ENCODE results near the gene ELAVL2.

Gene ELAVL2

GRCh38 chr9:23717505-23717904 is 108.5 kb downstream of the ELAVL2 start:
- no peak for DNase-seq

DNA sequence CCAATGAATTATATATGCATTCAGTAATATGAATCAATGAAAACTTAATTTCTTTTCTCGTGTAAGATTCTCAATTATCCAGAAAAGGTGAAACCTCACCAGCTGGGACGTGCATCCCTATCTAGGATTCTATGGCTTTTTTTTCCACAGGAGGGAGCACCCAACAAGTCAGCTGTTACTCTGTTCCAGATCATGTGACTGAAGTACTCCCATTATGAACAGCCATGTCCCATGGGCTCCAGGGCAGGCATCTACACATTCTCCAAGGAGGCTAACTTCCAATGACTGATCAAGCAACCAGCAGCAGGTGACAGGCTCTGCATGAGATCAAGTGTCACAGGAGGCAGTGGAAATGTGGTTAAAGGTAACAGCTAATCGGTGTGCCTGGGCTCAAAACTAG is 118.8 kb downstream of the ELAVL2 start:
- no peak for DNase-seq

- no peak for DNase-seq
Observed at GRCh38 chr9:23702311-23702922, 123.6 kb downstream of the ELAVL2 start.

- no peak for DNase-seq
Observed at GRCh38 chr9:23701291-23701690, 124.7 kb downstream of the ELAVL2 start.

DNA sequence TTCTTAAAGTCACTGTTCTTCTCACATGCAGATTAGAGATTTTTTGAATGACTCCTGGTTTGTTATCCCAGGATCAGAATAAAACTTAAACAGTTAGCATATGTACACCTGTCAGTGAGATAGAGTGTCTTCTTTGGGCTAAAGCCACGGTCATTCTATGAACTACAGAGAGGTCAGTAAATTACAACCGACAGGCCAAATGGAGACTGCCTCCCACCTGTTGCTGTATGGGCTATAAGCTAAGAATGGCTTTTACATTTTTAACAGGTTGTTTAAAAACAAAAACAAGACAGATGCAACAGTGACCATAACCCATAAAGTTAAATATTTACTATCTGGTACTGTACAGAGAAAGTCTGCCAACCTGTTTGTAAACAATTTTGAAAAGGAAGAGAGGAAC is 125.7 kb downstream of the ELAVL2 start:
- no peak for DNase-seq

DNA sequence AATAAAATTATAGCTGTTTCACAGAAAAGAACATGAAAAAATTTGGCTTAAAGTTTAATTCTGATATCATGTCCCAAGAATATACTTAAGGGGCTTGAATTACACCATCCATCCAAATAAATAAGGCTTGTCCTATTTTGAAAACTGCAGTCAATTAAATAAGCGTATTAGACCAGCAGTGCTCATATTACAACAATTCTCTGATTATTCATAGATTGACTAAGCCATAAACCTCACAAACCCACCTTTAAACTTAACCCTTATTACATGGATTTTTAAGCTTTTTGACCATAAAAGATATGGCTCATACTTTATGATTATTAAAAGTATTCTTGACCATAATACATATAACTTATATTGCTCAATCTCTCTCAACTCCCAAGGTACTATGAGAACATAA is 127.9 kb downstream of the ELAVL2 start:
- no peak for DNase-seq

- no peak for DNase-seq
Observed at GRCh38 chr9:23695572-23695971, 130.5 kb downstream of the ELAVL2 start.

GRCh38 chr9:23693374-23693773 is 132.7 kb downstream of the ELAVL2 start:
- DNase-seq: no peak

GRCh38 chr9:23686896-23687295 is 139.1 kb downstream of the ELAVL2 start:
- DNase-seq: no peak

- no peak for DNase-seq
Observed at GRCh38 chr9:23686257-23686656, 139.8 kb downstream of the ELAVL2 start.

DNA sequence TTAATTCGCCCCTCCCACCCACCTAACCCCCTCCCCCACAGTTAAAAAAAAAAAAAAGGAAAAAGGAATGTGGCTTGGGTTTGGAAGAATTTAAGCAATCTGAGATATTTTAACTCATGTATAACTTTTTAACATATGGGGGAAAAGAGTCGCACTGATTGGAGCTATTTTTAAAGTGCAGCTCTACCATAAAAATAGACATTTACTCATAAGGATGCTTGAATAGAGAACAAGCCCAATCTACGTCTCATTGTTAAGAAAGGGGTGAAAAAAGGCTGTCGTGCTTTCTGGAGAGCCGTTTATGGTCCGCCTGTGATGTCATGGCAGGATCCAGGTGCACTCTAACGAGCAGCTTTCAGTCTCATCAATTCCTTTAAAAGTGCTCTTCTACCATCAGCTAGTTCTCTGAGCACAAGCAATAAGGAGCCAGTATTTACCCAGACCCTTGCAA is 142.4 kb downstream of the ELAVL2 start:
- no peak for DNase-seq

DNA sequence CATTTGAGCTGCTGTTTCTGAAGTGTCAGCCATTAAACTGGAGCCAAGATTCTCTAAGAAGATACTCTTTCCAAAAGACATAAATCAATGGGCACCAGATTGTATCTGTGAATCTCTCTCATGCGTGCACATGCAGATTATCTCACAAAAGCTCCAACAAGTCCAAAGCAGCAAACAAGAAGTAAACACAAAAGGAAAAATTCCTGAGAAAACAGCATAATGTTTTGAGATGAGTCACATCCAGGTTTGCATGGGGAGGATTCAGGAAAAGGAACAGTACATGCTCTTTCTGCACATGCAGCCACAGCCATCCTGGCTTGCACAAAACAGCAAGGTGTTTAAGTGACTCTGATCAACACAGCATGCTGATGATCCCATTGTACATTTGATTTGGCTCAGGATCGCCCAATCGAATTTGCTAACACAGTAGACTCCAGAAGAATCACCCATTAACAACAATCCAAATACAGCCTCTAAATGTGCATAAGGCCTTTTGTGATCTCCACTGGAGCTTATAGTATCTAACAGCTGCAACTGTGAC is 143.1 kb downstream of the ELAVL2 start:
- peak; percentile 12 for DNase-seq

DNA sequence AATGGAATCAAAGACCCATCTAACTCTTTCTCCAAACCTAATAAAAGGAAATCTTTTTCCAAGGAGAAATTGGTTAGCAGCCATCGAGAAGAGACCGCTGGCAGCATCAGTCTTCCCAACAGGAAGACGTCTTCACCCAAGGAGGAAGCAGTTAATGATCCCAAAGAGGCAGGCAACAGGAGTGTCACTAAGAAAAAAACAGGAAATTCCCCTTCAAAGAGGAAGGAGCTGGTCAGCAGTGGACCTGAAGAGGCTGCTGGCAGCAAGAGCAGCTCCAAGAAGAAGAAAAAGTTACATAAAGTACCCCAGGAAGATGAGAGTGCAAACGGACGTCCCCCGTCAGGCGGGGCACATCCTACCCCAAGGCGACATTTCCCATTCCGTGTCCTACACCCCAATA is 143.7 kb downstream of the ELAVL2 start:
- no peak for DNase-seq

DNA sequence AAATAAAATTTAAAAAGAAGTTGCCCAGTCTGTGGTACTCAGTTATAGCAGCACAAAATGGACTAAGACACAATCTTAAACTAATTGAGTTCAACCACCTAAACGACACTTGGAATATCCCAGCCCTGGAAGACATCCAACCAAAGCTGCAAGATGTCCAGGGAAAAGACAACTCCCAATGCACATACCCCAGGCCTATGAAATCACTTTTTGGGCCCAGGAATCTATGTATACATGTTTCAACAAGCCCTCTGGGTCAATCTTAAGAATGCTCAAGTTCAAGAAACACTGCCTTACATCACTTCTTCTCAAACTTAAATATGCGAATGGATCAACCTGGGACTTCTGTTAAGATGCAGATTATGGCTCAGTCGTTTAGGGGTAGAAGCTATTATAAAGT is 148.6 kb downstream of the ELAVL2 start:
- DNase-seq: no peak

DNA sequence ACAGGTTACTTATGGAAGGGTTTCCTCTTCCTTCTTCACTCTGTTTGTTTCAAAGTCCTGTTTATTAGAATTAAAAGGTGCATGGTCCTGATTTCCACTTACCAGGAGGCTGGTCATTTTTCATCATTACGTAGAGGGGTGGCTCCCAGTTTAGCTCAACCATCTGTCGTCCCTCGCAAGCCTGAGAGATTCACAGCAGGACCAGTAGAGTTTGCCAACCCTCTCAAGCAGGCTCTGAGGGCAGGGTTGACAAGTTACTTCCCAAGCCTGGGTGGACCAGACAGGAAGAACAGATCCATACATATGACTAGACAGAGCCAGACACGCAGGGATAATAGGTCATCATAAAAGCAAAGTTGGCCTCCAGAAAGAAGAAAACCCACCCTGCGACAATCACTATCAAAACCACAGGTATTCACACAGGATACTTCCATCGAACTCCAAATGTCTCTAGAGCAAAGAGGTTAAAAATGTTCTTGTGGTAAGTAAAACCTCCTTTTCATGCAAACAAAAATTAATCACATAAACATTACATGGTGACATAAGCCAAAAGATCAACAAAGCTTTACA is 151.9 kb downstream of the ELAVL2 start:
- no peak for DNase-seq

DNA sequence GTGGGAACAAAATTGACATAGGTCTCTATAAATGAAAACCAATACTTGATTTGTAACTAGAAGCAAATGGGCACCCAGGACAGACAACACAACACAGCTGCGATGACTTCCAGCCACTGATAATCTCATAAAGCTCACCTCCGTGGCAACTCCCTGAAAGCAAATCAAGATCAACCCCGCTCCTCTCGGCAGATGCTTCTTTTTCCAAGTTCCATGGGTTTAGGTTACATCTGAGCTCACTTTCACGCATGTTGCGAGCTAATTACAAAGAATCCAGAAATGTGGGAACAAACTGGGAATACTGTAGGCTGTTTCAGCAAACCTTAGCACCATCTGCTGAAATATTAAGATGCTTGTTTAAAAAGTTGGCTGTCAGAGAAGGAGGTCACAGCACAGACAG is 153.9 kb downstream of the ELAVL2 start:
- no peak for DNase-seq

DNA sequence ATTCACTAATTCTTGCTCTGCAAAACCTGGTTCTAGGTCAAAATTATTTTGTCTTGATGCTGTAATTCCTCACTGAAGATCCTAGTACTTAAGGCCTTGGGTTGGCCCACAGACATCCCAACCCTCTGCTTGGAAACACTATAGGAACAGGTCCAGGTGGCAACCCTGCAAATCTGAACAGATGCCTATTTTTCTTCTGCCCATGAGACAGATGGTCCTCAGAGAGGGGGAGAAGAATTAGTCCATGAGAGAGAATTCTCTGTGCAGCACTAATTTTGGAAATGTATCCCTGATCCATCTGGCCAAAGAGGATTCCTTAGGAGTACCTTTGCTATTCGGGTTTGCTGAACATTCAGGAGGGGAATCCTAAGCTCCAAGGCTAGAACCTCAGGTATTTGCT is 156.3 kb downstream of the ELAVL2 start:
- DNase-seq: no peak

- DNase-seq: no peak
Observed at GRCh38 chr9:23665635-23666034, 160.4 kb downstream of the ELAVL2 start.

DNA sequence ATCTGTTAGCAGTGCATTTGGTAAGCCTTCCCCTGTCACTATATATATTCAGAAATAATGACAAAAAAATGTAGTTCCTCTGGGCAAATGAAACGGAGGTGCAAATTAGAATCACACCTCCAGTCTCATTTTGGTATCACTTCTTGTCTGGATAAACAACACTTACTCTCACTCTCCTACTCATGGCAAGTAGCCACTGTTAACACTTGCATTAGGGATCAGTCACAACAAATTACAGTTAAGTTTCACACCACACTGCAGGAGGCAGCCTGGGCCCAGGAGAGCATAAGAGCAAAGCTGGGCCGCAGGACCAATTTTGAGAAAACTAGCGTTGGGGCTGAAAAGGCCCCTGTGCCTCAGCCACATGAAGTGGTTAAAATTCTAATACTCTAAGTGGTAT is 161.0 kb downstream of the ELAVL2 start:
- DNase-seq: no peak

DNA sequence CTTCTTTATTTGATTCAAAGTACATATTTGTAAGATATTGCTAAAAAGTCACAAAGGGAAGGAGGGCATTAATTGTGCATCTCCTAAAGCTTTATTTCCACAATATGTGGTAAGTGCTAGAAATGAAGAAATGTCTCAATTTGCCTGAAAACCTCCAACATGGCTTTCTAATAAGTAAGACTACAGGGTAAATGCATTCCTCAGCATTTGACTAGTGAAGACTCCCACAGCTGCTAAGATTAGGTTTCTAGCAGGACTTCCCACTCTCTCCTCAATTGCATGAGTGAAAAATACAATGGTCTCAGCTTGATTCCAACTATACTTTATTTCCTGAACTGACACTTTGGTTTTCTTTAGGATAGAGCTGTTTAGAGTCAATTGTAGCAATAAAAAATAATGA is 162.1 kb downstream of the ELAVL2 start:
- no peak for DNase-seq

GRCh38 chr9:23663536-23663935 is 162.5 kb downstream of the ELAVL2 start:
- no peak for DNase-seq

- DNase-seq: no peak
Observed at GRCh38 chr9:23663125-23663524, 162.9 kb downstream of the ELAVL2 start.

DNA sequence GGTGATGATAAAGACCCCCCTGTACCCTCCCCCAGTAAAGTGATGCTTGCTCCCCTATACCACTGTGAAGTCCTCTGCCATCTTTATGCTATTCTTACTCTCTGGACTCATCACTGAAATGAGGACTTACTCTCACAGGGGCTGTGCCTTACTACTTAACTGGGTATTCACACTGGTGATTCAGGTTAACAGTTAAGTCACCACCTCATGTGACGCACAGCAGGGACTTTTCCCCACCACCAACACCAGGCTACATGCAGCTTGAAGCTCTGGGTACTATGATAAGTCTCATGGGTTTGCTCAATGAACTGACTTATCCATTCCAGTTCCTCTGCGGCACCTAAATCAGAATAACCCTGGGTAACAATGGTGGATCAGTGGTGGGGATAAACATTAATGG is 163.7 kb downstream of the ELAVL2 start:
- DNase-seq: no peak

- no peak for DNase-seq
Observed at GRCh38 chr9:23659346-23660006, 166.6 kb downstream of the ELAVL2 start.

Data from NCI-H1105 treated with DMSO at 0.1 percent for 48 hours (cell line).